ENCODE measurements around the gene ZSCAN20. TPM values are rescaled to one million over a fixed set of nuclear protein-coding genes. Genes with fewer than 3 reads are reported as not detected.

ZSCAN20 gene
- total RNA-seq, 1 experiment from 2014 or later, result 0.84 TPM

- TF ChIP-seq EZH2phosphoT487 (IDR thresholded peaks at IDR 0.05; ENCODE audit: borderline replicate concordance, low read length), result no peak
- TF ChIP-seq CTCF (conservative IDR thresholded peaks at IDR 0.05; ENCODE audit: low read depth, low read length), result no peak
- no peak for TF ChIP-seq EZH2 (IDR thresholded peaks at IDR 0.05; ENCODE audit: low read length, unreplicated experiment)
- peaks cover 25% of the 10 kb centered on the region for H3K4me1 ChIP-seq (ENCODE audit: insufficient read depth, low read length)
- no TSS peak for BruUV-seq (replicated peaks)
- no peaks in the 10 kb centered on the region for H3K36me3 ChIP-seq (ENCODE audit: low read depth, low read length)
- no peak for ATAC-seq
- no peak overlapping the region for H3K4me3 ChIP-seq (ENCODE audit: low read length)
- no peaks in the 10 kb centered on the region for H4K20me1 ChIP-seq (ENCODE audit: low read length)
- no peak overlapping the region for H2AFZ ChIP-seq (ENCODE audit: low read length)
- no peak overlapping the region for H3K4me2 ChIP-seq (ENCODE audit: low read length)
- CTCF ChIA-PET, result interaction anchor here (0.7 kb wide), 1 partner anchor 13 kb away, joined by 3 read pairs; no protein-coding TSS in a partner anchor
- intact Hi-C loops (cut with micrococcal nuclease), result loop anchor here (5.0 kb wide), 2 partner anchors 62 to 87 kb away; no protein-coding TSS in a partner anchor
- H3K27me3 ChIP-seq (ENCODE audit: low read length), result no peaks in the 10 kb centered on the region
- H3K79me2 ChIP-seq (ENCODE audit: low read length), result no peaks in the 10 kb centered on the region
- H3F3A ChIP-seq (ENCODE audit: low read length, unreplicated experiment), result no peaks in the 10 kb centered on the region
- H3K27ac ChIP-seq (ENCODE audit: low read length), result no peak overlapping the region
- H3K9ac ChIP-seq (ENCODE audit: low read length), result no peak overlapping the region
- H3K9me3 ChIP-seq (ENCODE audit: low read length), result no peaks in the 10 kb centered on the region
- POLR2A ChIA-PET (ENCODE audit: unreplicated experiment), result interaction anchor here (1.4 kb wide), 1 partner anchor 21 kb away, joined by 5 read pairs; no protein-coding TSS in a partner anchor
- no peaks in the 10 kb centered on the region for H3K9me2 ChIP-seq (replicated peaks; ENCODE audit: low read length)
- no peak for DNase-seq
Observed at GRCh38 chr1:33454646-33455282, 17.7 kb upstream of the ZSCAN20 start.

- intact Hi-C loops (cut with micrococcal nuclease), result loop anchor here (1.0 to 5.0 kb wide), 3 partner anchors 22 to 89 kb away; no protein-coding TSS in a partner anchor
- Histone ChIP-seq H3K4me3 (ENCODE audit: low read length) (no peak overlapping the region), H3K4me1 (ENCODE audit: insufficient read depth, low read length) (peaks cover 34% of the 10 kb centered on the region), H3K9me3 (ENCODE audit: low read length) (no peaks in the 10 kb centered on the region), H3K9ac (ENCODE audit: low read length) (no peak overlapping the region), H3K36me3 (ENCODE audit: low read depth, low read length) (no peaks in the 10 kb centered on the region), H4K20me1 (ENCODE audit: low read length) (no peaks in the 10 kb centered on the region), H3K4me2 (ENCODE audit: low read length) (no peak overlapping the region), H3K79me2 (ENCODE audit: low read length) (no peaks in the 10 kb centered on the region), H3K27ac (ENCODE audit: low read length) (peak overlapping the region; percentile 6; the same call in 1 of the 2 replicates), H3F3A (ENCODE audit: low read length, unreplicated experiment) (no peaks in the 10 kb centered on the region), H3K9me2 (replicated peaks; ENCODE audit: low read length) (no peaks in the 10 kb centered on the region), H2AFZ (ENCODE audit: low read length) (peak overlapping the region; percentile 55), H3K27me3 (ENCODE audit: low read length) (no peaks in the 10 kb centered on the region)
- ATAC-seq (peak; percentile 89), DNase-seq (peak; percentile 83)
- POLR2A ChIA-PET (ENCODE audit: unreplicated experiment), result interaction anchor here (0.6 to 1.4 kb wide), 2 partner anchors 22 to 34 kb away, joined by 3 to 5 read pairs; no protein-coding TSS in a partner anchor
- CTCF ChIA-PET, result interaction anchor here (0.6 to 1.0 kb wide), 10 partner anchors 12 to 160 kb away, joined by 3 to 12 read pairs (median 5); no protein-coding TSS in a partner anchor
- TF ChIP-seq EZH2phosphoT487 (IDR thresholded peaks at IDR 0.05; ENCODE audit: borderline replicate concordance, low read length), result no peak
- TF ChIP-seq CTCF (conservative IDR thresholded peaks at IDR 0.05; ENCODE audit: low read depth, low read length), result peak; percentile 89
- no TSS peak for BruUV-seq (replicated peaks)
Observed at GRCh38 chr1:33455539-33456501, 16.6 kb upstream of the ZSCAN20 start.

All from PC-3 (cell line).